T47D (cell line): Measurements from ENCODE around the gene TRAF3IP3.
A peak's percentile ranks its signal among the peaks of the same experiment; 100 is the strongest.

Source experiments
- DNase-seq, 2 experiments: peaks; one replicate each; pipeline versions ENCODE4 v3.0.0 to v3.0.0-alpha.2; 2011 to 2012; ENCODE audit warnings: low read depth in 1 of 2, low spot score in 1 of 2
- JUND ChIP-seq: IDR thresholded peaks from 2 replicates; pipeline ENCODE4 v1.6.1; 2012; ENCODE audit warnings: low read depth
- in situ Hi-C: cut with HindIII; loops from 2 replicates; pipeline ENCODE4 v1.10.0; 2016; ENCODE audit warnings: low sequenced_read_pairs, low pct_unique_long_range_greater_than_20kb

The TRAF3IP3 gene

GRCh38 chr1:209723756-209724693 lies 31.8 kb upstream of the TRAF3IP3 start:
- in situ Hi-C loops: no loop called here

GRCh38 chr1:209727286-209727685 lies 28.6 kb upstream of the TRAF3IP3 start:
- in situ Hi-C loops: no loop called here
- no peak for DNase-seq
- no peak for TF ChIP-seq JUND

More at GRCh38 chr1:209723756-209724693, 31.8 kb upstream of the TRAF3IP3 start:
- no peak for DNase-seq
- no peak for TF ChIP-seq JUND

DNA sequence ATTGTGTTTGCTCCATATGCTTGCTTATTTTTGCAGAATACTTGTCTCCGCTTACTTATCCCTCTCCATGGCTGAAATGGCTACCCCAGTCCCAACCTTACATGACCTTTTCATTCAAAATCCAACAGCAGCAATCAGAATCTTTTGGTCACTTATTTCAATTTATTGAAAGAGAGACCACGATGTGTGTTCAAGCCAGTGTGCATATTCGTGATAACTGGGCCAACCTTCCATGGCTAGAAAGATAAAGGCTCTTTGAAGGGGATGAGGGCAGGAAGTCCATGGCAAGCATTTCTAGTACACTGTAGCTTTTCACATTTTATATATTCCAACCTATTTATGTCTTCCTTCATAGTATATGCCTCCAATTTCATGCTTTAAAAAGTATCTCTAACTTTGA lies 28.1 kb upstream of the TRAF3IP3 start:
- DNase-seq: no peak
- in situ Hi-C loops: no loop called here
- no peak for TF ChIP-seq JUND

GRCh38 chr1:209728466-209728865 lies 27.4 kb upstream of the TRAF3IP3 start:
- no peak for DNase-seq
- no peak for TF ChIP-seq JUND
- in situ Hi-C loops: no loop called here

DNA sequence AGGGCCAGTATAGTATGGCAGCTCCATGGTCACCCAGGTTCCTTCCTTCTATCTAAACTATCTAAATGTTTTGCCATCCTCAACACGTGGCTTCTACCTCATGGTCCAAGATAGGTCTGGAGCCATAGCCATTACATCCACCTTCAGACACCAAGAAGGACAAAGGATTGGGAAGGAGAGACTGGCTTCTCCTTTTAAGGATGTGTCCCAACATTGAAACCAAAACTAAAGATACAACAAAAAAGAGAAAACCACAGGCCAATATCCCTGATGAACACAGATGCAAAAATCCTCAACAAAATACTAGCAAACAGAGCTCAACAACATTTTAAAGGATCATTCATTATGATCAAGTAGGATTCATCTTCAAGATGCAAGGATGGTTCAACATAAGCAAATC lies 26.4 kb upstream of the TRAF3IP3 start:
- DNase-seq: no peak
- in situ Hi-C loops: no loop called here
- TF ChIP-seq JUND: no peak

DNA sequence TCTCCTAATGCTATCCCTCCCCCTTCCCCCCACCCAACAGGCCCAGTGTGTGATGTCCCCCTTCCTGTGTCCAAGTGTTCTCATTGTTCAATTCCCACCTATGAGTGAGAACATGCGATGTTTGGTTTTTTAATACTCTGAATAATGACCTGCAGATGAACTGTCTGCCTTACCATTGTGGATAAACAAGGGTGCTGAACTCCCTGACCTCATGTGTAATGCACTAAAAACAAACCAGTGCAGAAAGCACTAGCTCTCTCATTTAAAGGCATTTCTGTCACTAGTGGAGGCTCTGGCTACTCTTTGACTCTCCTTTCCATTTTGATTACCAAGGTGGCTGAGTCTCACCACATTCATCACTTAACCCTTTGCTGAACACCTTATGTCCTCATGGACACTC lies 23.1 kb upstream of the TRAF3IP3 start:
- in situ Hi-C loops: no loop called here

GRCh38 chr1:209733409-209734192 lies 22.3 kb upstream of the TRAF3IP3 start:
- no peak for DNase-seq
- TF ChIP-seq JUND: no peak
- in situ Hi-C loops: no loop called here

More for the DNA sequence above, 23.1 kb upstream of the TRAF3IP3 start:
- no peak for TF ChIP-seq JUND
- DNase-seq: no peak

DNA sequence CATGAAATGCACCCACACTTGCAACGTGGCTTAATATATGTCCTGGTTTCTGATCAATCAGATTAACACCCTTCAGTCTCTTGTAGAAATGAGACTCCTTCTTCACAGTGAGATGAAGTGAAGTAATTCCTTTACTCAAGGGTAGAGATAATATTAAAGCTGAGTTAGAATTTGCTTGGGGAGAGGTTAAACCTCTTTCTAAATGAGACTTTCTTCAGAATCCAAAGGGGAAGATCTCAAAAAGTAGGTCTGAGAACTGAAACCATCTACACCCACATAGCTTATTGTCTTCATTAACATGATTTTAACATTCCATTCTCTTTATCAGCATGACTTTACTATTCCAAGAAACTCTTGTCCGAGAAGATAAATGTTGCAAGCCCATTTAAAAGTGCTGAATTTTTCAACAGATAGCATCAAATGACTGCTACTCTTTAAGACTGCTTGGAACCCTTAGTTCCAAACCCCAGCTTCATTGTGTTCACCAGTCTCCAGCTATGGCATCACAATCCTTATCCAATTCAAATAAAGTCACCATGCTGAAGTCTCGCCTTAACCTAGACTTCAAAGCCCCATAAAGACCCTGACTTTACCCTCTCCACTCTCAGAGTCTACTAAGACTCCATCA lies 19.2 kb upstream of the TRAF3IP3 start:
- in situ Hi-C loops: no loop called here
- no peak for TF ChIP-seq JUND

GRCh38 chr1:209737118-209737505 lies 18.7 kb upstream of the TRAF3IP3 start:
- no peak for DNase-seq
- no peak for TF ChIP-seq JUND
- in situ Hi-C loops: no loop called here

More for the DNA sequence above, 19.2 kb upstream of the TRAF3IP3 start:
- DNase-seq: no peak

- DNase-seq: peak in 1 of 2 experiments; percentile 33
- TF ChIP-seq JUND: no peak
- in situ Hi-C loops: no loop called here
Observed at GRCh38 chr1:209738270-209738669, 17.6 kb upstream of the TRAF3IP3 start.

DNA sequence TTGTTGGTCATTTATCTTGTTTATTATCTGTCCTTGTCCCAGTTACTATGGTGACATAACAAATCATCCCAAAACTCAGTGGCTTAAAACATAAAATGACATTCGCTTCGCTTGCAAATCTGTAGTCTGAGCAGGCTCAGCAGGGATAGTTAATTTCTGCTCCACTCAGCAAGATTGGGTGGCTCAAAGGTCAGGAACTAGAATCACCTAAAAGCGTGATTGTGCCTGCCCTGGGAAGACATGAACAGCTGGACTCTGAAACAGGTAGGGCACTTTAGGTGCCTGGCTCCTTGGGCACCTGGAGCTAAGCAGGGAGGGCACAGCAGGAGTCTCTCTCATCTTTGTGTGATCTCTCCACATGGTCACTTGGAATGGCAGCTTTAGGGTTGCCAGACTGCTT lies 14.7 kb upstream of the TRAF3IP3 start:
- TF ChIP-seq JUND: no peak
- in situ Hi-C loops: no loop called here
- DNase-seq: no peak

- DNase-seq: no peak
- TF ChIP-seq JUND: no peak
- in situ Hi-C loops: no loop called here
Observed at GRCh38 chr1:209741889-209742288, 14.0 kb upstream of the TRAF3IP3 start.
